HG03469 (cell line): ENCODE data around the gene UBE2J2.
"Not testable (repeated sequence)": the region's sequence is repeated elsewhere in the genome, so short reads cannot be mapped to it uniquely, and the experiment has no call there.

Experiments
- ATAC-seq: cut with Tn5 transposase; IDR thresholded peaks from one replicate; pipeline ENCODE4 v1.9.1; 2021; ENCODE audit warnings: mild to moderate bottlenecking, moderate library complexity, moderate number of reproducible peaks; ENCODE audit not compliant: unreplicated experiment

Gene UBE2J2

GRCh38 chr1:1259540-1259939, 14.1 kb downstream of the UBE2J2 start:
- ATAC-seq, result no peak

- no peak for ATAC-seq
Observed at GRCh38 chr1:1259119-1259488, 14.6 kb downstream of the UBE2J2 start.

- ATAC-seq, result no peak
Observed at GRCh38 chr1:1256956-1257871, 16.4 kb downstream of the UBE2J2 start.

GRCh38 chr1:1255611-1256010, 18.0 kb downstream of the UBE2J2 start:
- ATAC-seq, result no peak

- ATAC-seq, result no peak
Observed at GRCh38 chr1:1255078-1255477, 18.6 kb downstream of the UBE2J2 start.

GRCh38 chr1:1254667-1254998, 19.0 kb downstream of the UBE2J2 start:
- ATAC-seq, result no peak

GRCh38 chr1:1253972-1254666, 19.5 kb downstream of the UBE2J2 start:
- no peak for ATAC-seq

- ATAC-seq, result no peak
Observed at GRCh38 chr1:1253314-1253713, 20.3 kb downstream of the UBE2J2 start.

GRCh38 chr1:1250786-1251284, 22.8 kb downstream of the UBE2J2 start:
- ATAC-seq, result no peak

GRCh38 chr1:1248009-1248913, 25.4 kb downstream of the UBE2J2 start:
- ATAC-seq, result not testable (repeated sequence)

- no peak for ATAC-seq
Observed at GRCh38 chr1:1247341-1247913, 26.2 kb downstream of the UBE2J2 start.

GRCh38 chr1:1246577-1247340, 26.9 kb downstream of the UBE2J2 start, which contains the start of gene C1QTNF12:
Gene C1QTNF12 (minus strand): TSS chr1:1246722. CDS start chr1:1246690, 32 bp downstream.
- ATAC-seq, result no peak

- no peak for ATAC-seq
Observed at GRCh38 chr1:1245817-1246576, 27.7 kb downstream of the UBE2J2 start.

GRCh38 chr1:1245178-1245816, 28.4 kb downstream of the UBE2J2 start:
- ATAC-seq, result no peak

GRCh38 chr1:1244192-1244811, 29.4 kb downstream of the UBE2J2 start:
- ATAC-seq, result no peak

- no peak for ATAC-seq
Observed at GRCh38 chr1:1243807-1244191, 29.9 kb downstream of the UBE2J2 start.

- no peak for ATAC-seq
Observed at GRCh38 chr1:1243266-1243660, 30.4 kb downstream of the UBE2J2 start.
